ENCODE data around the gene SLC47A2.

GRCh38 chr17:19757536-19758180 lies 41.3 kb upstream of the SLC47A2 start:
- no peak for TF ChIP-seq CEBPB (IDR thresholded peaks at IDR 0.05)
- no peak for TF ChIP-seq ZBTB7A (IDR thresholded peaks at IDR 0.05; ENCODE audit: low read depth)
- TF ChIP-seq USF1 (IDR thresholded peaks at IDR 0.05), result no peak
- TF ChIP-seq MAX (IDR thresholded peaks at IDR 0.05), result no peak
- TF ChIP-seq REST (IDR thresholded peaks at IDR 0.05; ENCODE audit: low read depth), result no peak
- TF ChIP-seq FOXM1 (IDR thresholded peaks at IDR 0.05; ENCODE audit: borderline replicate concordance, low read depth), result no peak
- no peak for TF ChIP-seq YY1 (IDR thresholded peaks at IDR 0.05; ENCODE audit: low read depth)
- TF ChIP-seq CREB1 (IDR thresholded peaks at IDR 0.05; ENCODE audit: low read depth), result no peak
- TF ChIP-seq TEAD4 (IDR thresholded peaks at IDR 0.05), result no peak
- no peak for TF ChIP-seq TCF12 (IDR thresholded peaks at IDR 0.05; ENCODE audit: low read depth)
- no peak for TF ChIP-seq RAD21 (IDR thresholded peaks at IDR 0.05; ENCODE audit: low read depth)
